LNCAP (cell line): Measurements from ENCODE around the gene CRISPLD2.

Source experiments
- TF ChIP-seq, protein P1 (sequence below): fragments of 450-650 bp; IDR thresholded peaks from 2 replicates; pipeline ENCODE4 v1.5.1; 2017; ENCODE audit warnings: mild to moderate bottlenecking

Gene CRISPLD2

DNA sequence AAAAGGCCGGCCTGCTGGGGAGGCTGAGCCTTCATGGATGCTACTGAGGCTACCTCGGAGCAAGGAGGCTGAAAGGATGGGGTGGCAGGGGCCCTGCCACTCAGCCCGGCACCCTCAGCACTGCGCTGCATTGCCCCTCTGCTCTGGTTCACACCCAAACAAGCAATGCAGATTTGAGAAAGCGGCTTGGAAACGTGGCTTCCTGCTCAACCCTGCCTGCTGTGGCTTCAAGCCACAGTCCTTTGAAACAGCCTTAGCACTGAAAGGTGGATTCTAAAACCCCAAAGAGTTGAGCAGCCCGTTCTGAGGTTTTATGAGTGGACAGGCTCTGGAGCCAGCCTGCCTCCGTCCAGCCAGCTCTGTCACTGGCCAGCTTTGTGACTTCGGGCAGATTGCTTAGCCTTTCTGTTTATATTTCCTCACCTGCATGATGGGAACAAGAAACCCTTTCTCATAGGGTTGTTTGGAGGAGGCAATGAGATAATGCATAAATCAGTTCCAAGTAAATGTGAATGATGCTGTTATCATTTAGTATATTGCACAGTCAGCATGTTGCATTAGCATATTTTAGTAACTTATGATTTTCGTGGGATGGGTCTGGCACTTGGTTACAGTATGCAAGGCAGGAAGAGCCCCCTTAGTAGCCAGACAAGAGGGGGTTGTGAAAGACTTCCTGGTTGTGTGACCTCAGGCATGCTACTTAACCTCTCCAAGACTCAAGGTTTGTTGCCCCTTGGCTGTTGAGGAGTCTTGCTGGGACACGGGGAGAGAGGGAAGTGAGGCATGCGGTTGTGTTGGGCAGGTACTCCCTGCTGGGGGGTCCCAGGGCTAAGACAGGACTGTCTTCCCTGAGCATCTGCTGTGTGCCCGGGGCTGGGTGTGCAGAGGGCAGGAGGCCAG, 23.6 kb downstream of the CRISPLD2 start:
- TF ChIP-seq, protein P1, sequence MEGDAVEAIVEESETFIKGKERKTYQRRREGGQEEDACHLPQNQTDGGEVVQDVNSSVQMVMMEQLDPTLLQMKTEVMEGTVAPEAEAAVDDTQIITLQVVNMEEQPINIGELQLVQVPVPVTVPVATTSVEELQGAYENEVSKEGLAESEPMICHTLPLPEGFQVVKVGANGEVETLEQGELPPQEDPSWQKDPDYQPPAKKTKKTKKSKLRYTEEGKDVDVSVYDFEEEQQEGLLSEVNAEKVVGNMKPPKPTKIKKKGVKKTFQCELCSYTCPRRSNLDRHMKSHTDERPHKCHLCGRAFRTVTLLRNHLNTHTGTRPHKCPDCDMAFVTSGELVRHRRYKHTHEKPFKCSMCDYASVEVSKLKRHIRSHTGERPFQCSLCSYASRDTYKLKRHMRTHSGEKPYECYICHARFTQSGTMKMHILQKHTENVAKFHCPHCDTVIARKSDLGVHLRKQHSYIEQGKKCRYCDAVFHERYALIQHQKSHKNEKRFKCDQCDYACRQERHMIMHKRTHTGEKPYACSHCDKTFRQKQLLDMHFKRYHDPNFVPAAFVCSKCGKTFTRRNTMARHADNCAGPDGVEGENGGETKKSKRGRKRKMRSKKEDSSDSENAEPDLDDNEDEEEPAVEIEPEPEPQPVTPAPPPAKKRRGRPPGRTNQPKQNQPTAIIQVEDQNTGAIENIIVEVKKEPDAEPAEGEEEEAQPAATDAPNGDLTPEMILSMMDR = no peak

DNA sequence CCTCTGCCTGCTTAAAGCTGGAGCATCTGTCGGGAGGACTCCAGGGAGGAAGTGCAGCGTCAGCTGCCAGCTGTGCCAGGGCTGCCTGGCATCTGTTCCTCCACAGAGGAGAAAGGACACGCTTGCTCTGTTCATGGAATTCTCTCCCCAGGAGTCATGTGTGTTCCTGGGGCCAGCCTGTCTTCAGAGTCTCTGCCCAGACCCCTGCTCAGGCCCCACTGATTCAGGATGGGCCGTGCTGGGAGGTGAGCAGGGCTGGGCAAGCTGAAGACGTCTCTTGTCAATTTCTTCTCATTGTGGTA, 24.2 kb downstream of the CRISPLD2 start:
- TF ChIP-seq, protein P1 = no peak

DNA sequence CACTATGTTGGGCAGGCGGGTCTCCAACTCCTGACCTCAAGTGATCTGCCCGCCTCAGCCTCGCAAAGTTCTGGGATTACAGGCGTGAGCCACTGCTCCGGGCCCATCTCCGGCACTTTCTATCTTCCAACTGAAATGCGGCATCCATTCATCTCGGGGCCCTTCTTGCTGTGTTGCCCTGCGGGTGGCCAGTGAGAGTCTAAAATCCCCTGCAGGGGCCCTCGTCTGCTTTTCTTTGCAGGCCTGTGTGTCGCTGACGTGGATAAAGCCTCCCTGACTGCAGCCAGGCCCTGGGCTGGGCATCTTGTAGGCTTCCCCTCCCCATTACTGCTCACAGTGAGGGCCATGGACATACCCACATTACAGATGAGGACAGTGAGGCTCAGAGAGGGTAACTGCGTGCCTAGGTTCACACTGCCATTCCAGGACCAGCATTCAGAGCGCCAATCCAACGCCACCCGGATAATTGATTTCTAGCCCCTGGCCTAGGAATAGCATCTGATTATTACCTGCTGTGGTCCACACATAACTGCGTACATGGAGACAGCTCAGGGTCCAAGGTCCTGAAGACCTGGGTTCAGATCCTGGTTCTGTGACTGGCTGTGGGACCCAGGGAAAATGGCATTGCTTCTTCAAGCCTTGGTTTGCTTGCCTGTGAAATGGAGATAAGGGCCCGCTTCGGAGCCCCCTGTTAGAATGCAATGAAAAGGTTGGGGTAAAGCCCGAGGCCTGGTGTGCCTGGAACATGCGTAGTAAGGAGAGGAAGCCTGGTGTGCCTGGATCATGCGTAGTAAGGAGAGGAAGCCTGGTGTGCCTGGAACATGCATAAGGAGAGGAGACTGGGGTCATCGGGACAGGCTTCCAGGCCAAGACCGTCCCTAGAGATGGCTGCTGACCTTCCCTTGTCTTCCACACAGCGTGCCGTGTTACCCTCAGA, 25.0 kb downstream of the CRISPLD2 start:
- TF ChIP-seq, protein P1 = no peak

DNA sequence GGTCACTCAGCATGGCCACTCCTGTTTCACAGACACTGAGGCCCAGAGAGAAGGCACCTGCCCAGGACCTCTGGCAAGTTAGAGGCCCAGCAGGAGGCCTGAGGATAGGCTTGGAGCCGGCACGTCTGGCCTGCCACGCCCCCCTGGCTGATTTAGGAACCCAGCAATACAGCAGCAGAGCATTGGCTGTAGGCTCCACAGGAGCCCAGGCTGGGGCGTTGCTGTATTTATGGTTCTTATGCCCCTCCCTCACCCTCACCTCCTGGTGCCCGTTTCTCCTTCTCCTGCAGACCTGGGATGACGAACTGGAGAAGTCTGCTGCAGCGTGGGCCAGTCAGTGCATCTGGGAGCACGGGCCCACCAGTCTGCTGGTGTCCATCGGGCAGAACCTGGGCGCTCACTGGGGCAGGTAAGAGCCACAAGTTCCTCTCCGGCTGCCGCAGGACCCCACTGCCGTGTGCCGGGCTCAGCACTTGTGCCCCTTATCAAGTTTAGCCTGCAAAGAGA, 25.8 kb downstream of the CRISPLD2 start:
- TF ChIP-seq, protein P1 = no peak

DNA sequence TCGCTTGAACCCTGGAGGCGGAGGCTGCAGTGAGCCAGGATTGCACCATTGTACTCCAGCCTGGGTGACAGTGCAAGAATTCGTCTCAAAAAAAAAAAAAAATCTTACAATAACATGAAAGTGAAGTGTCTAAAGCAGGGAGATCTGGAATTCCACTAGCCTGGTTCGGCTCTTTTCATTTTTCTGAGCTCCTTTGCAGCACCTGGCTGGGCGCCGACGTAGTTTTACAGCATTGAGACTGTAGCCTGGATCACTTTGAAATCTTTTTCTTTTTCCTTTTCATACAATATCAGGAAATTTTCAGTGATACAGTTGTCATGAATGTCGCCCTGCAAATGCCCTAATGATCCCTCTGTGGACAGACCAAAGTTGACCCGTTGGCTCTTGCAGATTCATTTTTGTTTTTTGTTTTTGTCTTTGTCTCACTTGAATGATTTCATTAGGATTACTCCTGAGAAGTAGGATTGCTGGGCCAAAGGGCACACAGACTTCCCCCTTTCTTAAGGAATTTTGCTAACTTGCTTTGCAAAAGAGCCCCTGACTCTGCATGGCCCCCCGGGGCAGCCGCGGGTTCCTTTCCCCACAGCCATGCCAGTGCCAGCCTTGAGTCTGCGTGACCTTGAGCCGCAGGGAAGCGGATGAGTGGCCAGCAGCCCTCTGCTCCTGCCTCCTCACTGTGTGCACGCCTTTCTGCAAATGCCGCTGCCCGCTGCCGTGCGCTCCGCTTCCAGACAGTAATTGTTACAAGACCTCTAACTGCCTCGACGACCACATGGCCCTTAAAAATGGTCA, 28.0 kb downstream of the CRISPLD2 start:
- TF ChIP-seq, protein P1 = no peak

DNA sequence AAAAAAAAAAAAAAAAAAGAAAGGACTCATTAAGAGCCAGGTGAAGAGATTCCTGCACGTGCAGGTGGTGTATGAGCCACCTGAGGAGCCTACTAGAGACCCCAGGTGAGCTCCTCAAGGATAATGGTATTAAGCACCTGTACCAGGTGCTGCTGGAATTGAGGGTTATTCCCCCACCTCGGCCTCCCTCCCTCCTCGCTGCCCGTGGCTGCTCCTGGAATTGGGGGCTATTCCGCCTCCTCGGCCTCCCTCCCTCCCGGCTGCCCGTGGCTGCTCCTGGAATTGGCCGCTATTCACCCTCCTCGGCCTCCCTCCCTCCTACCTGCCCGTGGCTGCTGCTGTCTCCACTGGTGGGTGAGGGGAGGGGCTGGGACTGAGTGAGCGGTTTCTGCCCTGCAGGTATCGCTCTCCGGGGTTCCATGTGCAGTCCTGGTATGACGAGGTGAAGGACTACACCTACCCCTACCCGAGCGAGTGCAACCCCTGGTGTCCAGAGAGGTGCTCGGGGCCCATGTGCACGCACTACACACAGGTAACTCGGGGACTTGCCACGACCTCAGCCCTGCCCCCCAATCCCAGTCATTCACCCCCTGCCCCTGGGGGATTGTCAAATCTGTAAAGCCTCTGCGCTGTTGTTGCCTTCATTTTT, 29.3 kb downstream of the CRISPLD2 start:
- TF ChIP-seq, protein P1 = no peak
